ENCODE data around the gene SPRY4. TPM values are rescaled to one million over a fixed set of nuclear protein-coding genes. Genes with fewer than 3 reads are reported as not detected.

The SPRY4 gene
- total and polyA plus RNA-seq, 2 of the 4 experiments (the other 2 are of a cell fraction) = 8.4 to 21.0 TPM

DNA sequence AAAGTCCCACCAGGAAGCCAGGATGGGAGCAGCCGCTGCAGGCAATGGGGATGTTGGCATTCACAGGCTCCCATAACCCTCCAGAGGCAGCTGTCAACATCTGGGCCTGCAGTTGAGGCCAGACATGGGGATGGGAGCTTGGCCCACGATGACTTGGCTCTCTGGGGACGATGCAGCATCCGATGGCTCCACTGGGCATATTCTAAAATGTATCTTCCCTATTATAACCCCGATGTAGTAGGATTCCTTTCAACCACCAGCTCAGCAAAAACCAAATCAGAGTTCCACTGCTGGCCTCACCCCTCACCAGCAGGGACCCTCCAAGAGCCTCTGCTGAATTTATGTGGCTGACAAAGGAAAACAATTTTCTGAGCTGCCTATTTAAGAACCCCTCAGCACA, 7.1 kb downstream of the SPRY4 start:
- peaks cover 39% of the 10 kb centered on the region for H3K4me1 ChIP-seq (ENCODE audit: control insufficient read depth, insufficient read depth, low read length)
- H3K4me3 ChIP-seq (ENCODE audit: insufficient read depth, low read depth, low read length) = no peak overlapping the region
- CTCF ChIA-PET = interaction anchor here (0.5 to 0.7 kb wide), 3 partner anchors 174 to 456 kb away, joined by 3 to 5 read pairs (median 3); no protein-coding TSS in a partner anchor
- intact Hi-C loops (cut with micrococcal nuclease) (no loop called here), dilution Hi-C loops (cut with HindIII; ENCODE audit: low sequenced_read_pairs, unreplicated experiment) (no loop called here), in situ Hi-C loops (cut with MboI; ENCODE audit: low sequenced_read_pairs) (no loop called here)
- H2BK5ac ChIP-seq (ENCODE audit: low read depth, low read length, poor library complexity, severe bottlenecking) = peak overlapping the region; percentile 40
- H4K5ac ChIP-seq (ENCODE audit: low read depth, low read length) = peak overlapping the region; percentile 13
- peaks cover 10% of the 10 kb centered on the region; the same call in 1 of the 2 replicates for H3K9me1 ChIP-seq (ENCODE audit: insufficient read depth, low read length)
- no peaks in the 10 kb centered on the region for H3K27me3 ChIP-seq (ENCODE audit: control insufficient read depth, insufficient read depth, low read length)
- H3K18ac ChIP-seq (ENCODE audit: low read depth, low read length) = no peak overlapping the region
- 40% methylated on average over 1 of the region's 5 CpGs; no CpG with 5 or more reads in 1 of the 2 experiments for WGBS, 2 experiments (ENCODE audit: extremely low coverage in 2 of 2, insufficient read length in 1 of 2)
- no peak overlapping the region for H2AK9ac ChIP-seq (replicated peaks; ENCODE audit: low read depth, low read length, poor library complexity)
- H2AFZ ChIP-seq (replicated peaks; ENCODE audit: low read length, poor library complexity) = peak overlapping the region; percentile 60
- peak overlapping the region; percentile 26; the same call in 1 of the 2 replicates for H3K27ac ChIP-seq (ENCODE audit: insufficient read depth, low read length)
- no peak for DNase-seq
- peaks cover 2 to 29% of the 10 kb centered on the region in 2 experiments; a peak in 2 of 4 replicates for H3K79me1 ChIP-seq (ENCODE audit: low read depth in 1 of 2, low read length in 2 of 2)
- H3K56ac ChIP-seq (ENCODE audit: extremely low read depth, insufficient read depth, low read length) = no peak overlapping the region
- TF ChIP-seq, protein P1, sequence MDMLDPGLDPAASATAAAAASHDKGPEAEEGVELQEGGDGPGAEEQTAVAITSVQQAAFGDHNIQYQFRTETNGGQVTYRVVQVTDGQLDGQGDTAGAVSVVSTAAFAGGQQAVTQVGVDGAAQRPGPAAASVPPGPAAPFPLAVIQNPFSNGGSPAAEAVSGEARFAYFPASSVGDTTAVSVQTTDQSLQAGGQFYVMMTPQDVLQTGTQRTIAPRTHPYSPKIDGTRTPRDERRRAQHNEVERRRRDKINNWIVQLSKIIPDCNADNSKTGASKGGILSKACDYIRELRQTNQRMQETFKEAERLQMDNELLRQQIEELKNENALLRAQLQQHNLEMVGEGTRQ (IDR thresholded peaks at IDR 0.05; ENCODE audit: low read depth, low read length) = no peak
- TF ChIP-seq MAZ (IDR thresholded peaks at IDR 0.05; ENCODE audit: borderline replicate concordance, low read depth, low read length) (no peak), SMC3 (IDR thresholded peaks at IDR 0.05; ENCODE audit: low read depth, low read length) (peak; percentile 50), RFX5 (IDR thresholded peaks at IDR 0.05; ENCODE audit: low read depth, low read length) (no peak), BHLHE40 (IDR thresholded peaks at IDR 0.05; ENCODE audit: low read depth, low read length) (no peak), CHD1 (IDR thresholded peaks at IDR 0.05; ENCODE audit: low read depth, low read length) (no peak), RCOR1 (IDR thresholded peaks at IDR 0.05; ENCODE audit: insufficient replicate concordance, low read length) (no peak), NFE2L2 (IDR thresholded peaks at IDR 0.05; ENCODE audit: low read depth, low read length) (no peak), MXI1 (IDR thresholded peaks at IDR 0.05; ENCODE audit: borderline replicate concordance, low read depth, low read length) (no peak), CEBPB (IDR thresholded peaks at IDR 0.05; ENCODE audit: low read depth, low read length) (no peak), RAD21 (IDR thresholded peaks at IDR 0.05; ENCODE audit: low read length) (peak; percentile 43)
- TF ChIP-seq, protein P2, sequence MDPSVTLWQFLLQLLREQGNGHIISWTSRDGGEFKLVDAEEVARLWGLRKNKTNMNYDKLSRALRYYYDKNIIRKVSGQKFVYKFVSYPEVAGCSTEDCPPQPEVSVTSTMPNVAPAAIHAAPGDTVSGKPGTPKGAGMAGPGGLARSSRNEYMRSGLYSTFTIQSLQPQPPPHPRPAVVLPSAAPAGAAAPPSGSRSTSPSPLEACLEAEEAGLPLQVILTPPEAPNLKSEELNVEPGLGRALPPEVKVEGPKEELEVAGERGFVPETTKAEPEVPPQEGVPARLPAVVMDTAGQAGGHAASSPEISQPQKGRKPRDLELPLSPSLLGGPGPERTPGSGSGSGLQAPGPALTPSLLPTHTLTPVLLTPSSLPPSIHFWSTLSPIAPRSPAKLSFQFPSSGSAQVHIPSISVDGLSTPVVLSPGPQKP (IDR thresholded peaks at IDR 0.05; ENCODE audit: borderline replicate concordance, low read depth, low read length) = no peak
- TF ChIP-seq, protein P3, sequence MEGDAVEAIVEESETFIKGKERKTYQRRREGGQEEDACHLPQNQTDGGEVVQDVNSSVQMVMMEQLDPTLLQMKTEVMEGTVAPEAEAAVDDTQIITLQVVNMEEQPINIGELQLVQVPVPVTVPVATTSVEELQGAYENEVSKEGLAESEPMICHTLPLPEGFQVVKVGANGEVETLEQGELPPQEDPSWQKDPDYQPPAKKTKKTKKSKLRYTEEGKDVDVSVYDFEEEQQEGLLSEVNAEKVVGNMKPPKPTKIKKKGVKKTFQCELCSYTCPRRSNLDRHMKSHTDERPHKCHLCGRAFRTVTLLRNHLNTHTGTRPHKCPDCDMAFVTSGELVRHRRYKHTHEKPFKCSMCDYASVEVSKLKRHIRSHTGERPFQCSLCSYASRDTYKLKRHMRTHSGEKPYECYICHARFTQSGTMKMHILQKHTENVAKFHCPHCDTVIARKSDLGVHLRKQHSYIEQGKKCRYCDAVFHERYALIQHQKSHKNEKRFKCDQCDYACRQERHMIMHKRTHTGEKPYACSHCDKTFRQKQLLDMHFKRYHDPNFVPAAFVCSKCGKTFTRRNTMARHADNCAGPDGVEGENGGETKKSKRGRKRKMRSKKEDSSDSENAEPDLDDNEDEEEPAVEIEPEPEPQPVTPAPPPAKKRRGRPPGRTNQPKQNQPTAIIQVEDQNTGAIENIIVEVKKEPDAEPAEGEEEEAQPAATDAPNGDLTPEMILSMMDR (conservative IDR thresholded peaks at IDR 0.05; ENCODE audit: low read depth, low read length) = peak; percentile 45
- POLR2A ChIA-PET (ENCODE audit: unreplicated experiment) = no interaction called here
- peak overlapping the region; percentile 28; the same call in 1 of the 2 replicates for H3K9ac ChIP-seq (ENCODE audit: low read depth, low read length)
- no peak overlapping the region for H4K8ac ChIP-seq (ENCODE audit: low read depth in 2 of 2, low read length in 2 of 2)
- no peak for ATAC-seq (ENCODE audit: low read depth)
- no peaks in the 10 kb centered on the region for H3K9me3 ChIP-seq (ENCODE audit: control insufficient read depth, insufficient read depth, low read length)
- H2BK120ac ChIP-seq (ENCODE audit: low read depth, low read length) = no peak overlapping the region
- no peak overlapping the region for H2BK20ac ChIP-seq (ENCODE audit: low read depth, low read length)
- H3K4ac ChIP-seq (ENCODE audit: low read depth, low read length) = peak overlapping the region; percentile 55; the same call in 1 of the 2 replicates
- peak overlapping the region; percentile 35; the same call in 1 of the 2 replicates for H3K4me2 ChIP-seq (ENCODE audit: low read depth, low read length)
- H3K36me3 ChIP-seq (ENCODE audit: control insufficient read depth, insufficient read depth, low read length) = peaks cover 23% of the 10 kb centered on the region
- H3K14ac ChIP-seq (replicated peaks; ENCODE audit: low read depth, low read length) = peak overlapping the region; percentile 7; the same call in 1 of the 2 replicates
- H2BK15ac ChIP-seq (ENCODE audit: low read depth, low read length) = no peak overlapping the region
- H2AK5ac ChIP-seq (ENCODE audit: low read depth, low read length) = peak overlapping the region; percentile 25; the same call in 1 of the 2 replicates
- H4K20me1 ChIP-seq (ENCODE audit: insufficient read depth, low read length) = peaks cover 100% of the 10 kb centered on the region
- BruUV-seq (replicated peaks) = no TSS peak
- 0 out of 2 replicates have a peak overlapping the region, but pooled peaks have one; percentile 50 for H3K23ac ChIP-seq (ENCODE audit: low read depth, low read length)
- H4K91ac ChIP-seq (ENCODE audit: insufficient read depth, low read depth, low read length) = no peak overlapping the region

Data from IMR-90 (cell line).